Fibroblast of lung (primary cell): ENCODE measurements around the gene ADCY4. TPM values are rescaled to one million over a fixed set of nuclear protein-coding genes. Genes with fewer than 3 reads are reported as not detected.

Experiments
- DNase-seq, 2 donors: peaks; one replicate each; pipeline versions ENCODE4 v3.0.0 to v3.0.0-alpha.2; 2010; ENCODE audit warnings: low read depth in 2 of 2
- H2AFZ ChIP-seq: 2 replicates; pipeline ENCODE4 v1.5.1; 2012; ENCODE audit warnings: low read length, control low read depth, inconsistent platforms
- H3K27ac ChIP-seq: 2 replicates; pipeline ENCODE4 v1.5.1; 2011; ENCODE audit warnings: low read length, control low read depth; ENCODE audit not compliant: insufficient read depth
- H3K27me3 ChIP-seq: 2 replicates; pipeline ENCODE4 v1.5.1; 2011; ENCODE audit warnings: mild to moderate bottlenecking, low read length; ENCODE audit not compliant: control insufficient read depth, insufficient read depth
- H3K36me3 ChIP-seq: 2 replicates; pipeline ENCODE4 v1.5.1; 2011; ENCODE audit warnings: low read length; ENCODE audit not compliant: control insufficient read depth, insufficient read depth
- H3K4me1 ChIP-seq: 2 replicates; pipeline ENCODE4 v1.5.1; 2011; ENCODE audit warnings: low read length; ENCODE audit not compliant: control insufficient read depth, insufficient read depth; ENCODE audit errors: extremely low read depth
- H3K4me2 ChIP-seq: 2 replicates; pipeline ENCODE4 v1.5.1; 2011; ENCODE audit warnings: low read length, control low read depth; ENCODE audit not compliant: insufficient read depth; ENCODE audit errors: extremely low read depth
- H3K4me3 ChIP-seq, 4 experiments: fragments of 200-600 bp in 1 of 4; sonication (generic) in 1 of 4; replicated peaks in 1 of 4; 2 replicates each; pipeline ENCODE4 v1.5.1; 2011 to 2016; ENCODE audit warnings: low read length in 4 of 4, low read depth in 3 of 4, mild to moderate bottlenecking in 3 of 4, control low read depth in 2 of 4, inconsistent platforms in 1 of 4, mixed read lengths in 1 of 4; ENCODE audit not compliant: insufficient read depth in 1 of 4; ENCODE audit errors: control extremely low read depth in 1 of 4
- H3K79me2 ChIP-seq: 2 replicates; pipeline ENCODE4 v1.5.1; 2012; ENCODE audit warnings: mild to moderate bottlenecking, low read length, inconsistent platforms; ENCODE audit not compliant: control insufficient read depth, insufficient read depth
- H3K9ac ChIP-seq: 2 replicates; pipeline ENCODE4 v1.5.1; 2011; ENCODE audit warnings: mild to moderate bottlenecking, low read length, control low read depth; ENCODE audit not compliant: insufficient read depth
- H3K9me3 ChIP-seq: 2 replicates; pipeline ENCODE4 v1.5.1; 2012; ENCODE audit warnings: low read depth, low read length; ENCODE audit not compliant: control insufficient read depth, insufficient read depth
- H4K20me1 ChIP-seq: 2 replicates; pipeline ENCODE4 v1.5.1; 2011; ENCODE audit warnings: low read length; ENCODE audit not compliant: control insufficient read depth, insufficient read depth; ENCODE audit errors: extremely low read depth
- CTCF ChIP-seq, 2 donors: IDR thresholded peaks in 1 of 2; conservative IDR thresholded peaks in 1 of 2; 1 replicate in 1 of 2; 2 replicates in 1 of 2; pipeline ENCODE4 v1.5.1; 2011 to 2012; ENCODE audit warnings: low read length in 2 of 2, control low read depth in 1 of 2, inconsistent platforms in 1 of 2, low read depth in 1 of 2, mild to moderate bottlenecking in 1 of 2
- EZH2 ChIP-seq: IDR thresholded peaks from 2 replicates; pipeline ENCODE4 v1.5.1; 2012; ENCODE audit warnings: low read length, control low read depth, mild to moderate bottlenecking; ENCODE audit errors: missing control alignments
- polyA plus RNA-seq, 2 donors: library from polyadenylated mRNA; depleted of rRNA in 1 of 2; stranded (reverse) in 1 of 2; unstranded in 1 of 2; fragments of >200 nt; gene quantifications; 2 replicates each; pipeline ENCODE4 v1.2.1, GENCODE V29; 2011 to 2012; ENCODE audit warnings: missing spikeins in 1 of 2
- total RNA-seq: library from RNA; depleted of rRNA; stranded (reverse); fragments of >200 nt; gene quantifications from 2 replicates; pipeline ENCODE4 v1.2.1, GENCODE V29; 2014

The ADCY4 gene
- total and polyA plus RNA-seq, 2 donors (not counting 1 experiment from before 2014, with no cell fraction given), result 1.4 to 7.4 TPM

GRCh38 chr14:24277071-24277470 lies 57.8 kb downstream of the ADCY4 start:
- H3K9ac ChIP-seq, result no peak overlapping the region
- H3K79me2 ChIP-seq, result no peaks in the 10 kb centered on the region
- H3K27ac ChIP-seq, result no peak overlapping the region
- no peaks in the 10 kb centered on the region for H3K36me3 ChIP-seq
- DNase-seq, result no peak
- no peak overlapping the region for H2AFZ ChIP-seq
- H3K4me2 ChIP-seq, result no peak overlapping the region
- no peak overlapping the region for H3K4me3 ChIP-seq
- no peak for TF ChIP-seq CTCF (conservative IDR thresholded peaks at IDR 0.05 in 1 of 2, IDR thresholded peaks at IDR 0.05 in 1 of 2; ENCODE audit: low read depth in 1 of 2, low read length in 2 of 2)
- no peak for TF ChIP-seq EZH2
- no peaks in the 10 kb centered on the region for H4K20me1 ChIP-seq
- no peaks in the 10 kb centered on the region for H3K9me3 ChIP-seq
- no peaks in the 10 kb centered on the region for H3K4me1 ChIP-seq
- H3K27me3 ChIP-seq, result no peaks in the 10 kb centered on the region

DNA sequence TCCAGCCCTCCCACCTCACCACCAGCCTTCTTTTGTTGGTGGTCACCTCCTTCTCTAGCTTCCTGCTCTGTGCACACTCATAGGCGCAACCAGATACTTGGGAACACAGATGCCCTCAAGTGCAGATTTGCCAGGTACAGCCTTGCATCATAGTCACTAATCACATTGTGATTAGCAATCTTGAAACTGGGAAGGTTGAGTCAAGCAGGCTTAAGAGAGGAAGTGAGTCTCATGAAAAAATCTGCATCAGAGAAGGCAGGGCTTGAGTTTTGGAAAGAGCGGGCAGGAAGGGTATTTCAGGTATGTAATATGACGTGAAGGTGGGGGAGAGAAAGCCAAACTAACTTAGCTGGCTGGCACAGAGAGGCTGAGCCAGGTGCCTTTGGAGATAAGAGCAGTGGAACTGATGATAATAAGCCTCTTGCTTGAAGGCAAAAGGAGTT lies 60.7 kb downstream of the ADCY4 start:
- Histone ChIP-seq H3K4me1 (no peaks in the 10 kb centered on the region), H3K36me3 (peaks cover 2% of the 10 kb centered on the region), H3K9me3 (no peaks in the 10 kb centered on the region), H3K4me2 (no peak overlapping the region), H3K9ac (no peak overlapping the region), H3K27ac (no peak overlapping the region), H3K4me3 (no peak overlapping the region), H3K79me2 (no peaks in the 10 kb centered on the region), H4K20me1 (no peaks in the 10 kb centered on the region), H2AFZ (no peak overlapping the region), H3K27me3 (no peaks in the 10 kb centered on the region)
- DNase-seq, result peak in 1 of 2 donors; percentile 19
- no peak for TF ChIP-seq EZH2

GRCh38 chr14:24273422-24273998 lies 61.4 kb downstream of the ADCY4 start:
- Histone ChIP-seq H3K36me3 (peaks cover 2% of the 10 kb centered on the region), H3K27me3 (no peaks in the 10 kb centered on the region), H3K9me3 (no peaks in the 10 kb centered on the region), H3K27ac (no peak overlapping the region), H3K4me2 (no peak overlapping the region), H3K79me2 (no peaks in the 10 kb centered on the region), H3K9ac (no peak overlapping the region), H2AFZ (no peak overlapping the region), H3K4me1 (no peaks in the 10 kb centered on the region), H3K4me3 (no peak overlapping the region), H4K20me1 (no peaks in the 10 kb centered on the region)
- peak in 1 of 2 donors; percentile 1 for TF ChIP-seq CTCF (conservative IDR thresholded peaks at IDR 0.05 in 1 of 2, IDR thresholded peaks at IDR 0.05 in 1 of 2; ENCODE audit: low read depth in 1 of 2, low read length in 2 of 2)
- TF ChIP-seq EZH2, result no peak
- no peak for DNase-seq
